ENCODE measurements around the gene ANTXR1. TPM values are rescaled to one million over a fixed set of nuclear protein-coding genes. Genes with fewer than 3 reads are reported as not detected.
A peak's percentile ranks its signal among the peaks of the same experiment; 100 is the strongest.

The ANTXR1 gene
- total and polyA plus RNA-seq, 2 donors (not counting 3 experiments of a cell fraction or from before 2014, with no cell fraction given): 4.2 to 17.3 TPM

GRCh38 chr2:69082430-69082997 lies 69.5 kb downstream of the ANTXR1 start:
- peak overlapping the region; percentile 12 for H3K9ac ChIP-seq (replicated peaks; ENCODE audit: extremely low read depth, insufficient read depth, low read length)
- H3K4me2 ChIP-seq (ENCODE audit: insufficient read depth, low read length): peak overlapping the region; percentile 32
- H3K36me3 ChIP-seq (ENCODE audit: control insufficient read depth in 2 of 2, extremely low read depth in 1 of 2, insufficient read depth in 2 of 2, low read length in 2 of 2): no peaks in the 10 kb centered on the region
- peak overlapping the region; percentile 19 for H2AFZ ChIP-seq (ENCODE audit: low read depth, low read length)
- H3K4me3 ChIP-seq (replicated peaks in 1 of 3; ENCODE audit: insufficient read depth in 1 of 3, low read depth in 1 of 3, low read length in 3 of 3): no peak overlapping the region
- H4K20me1 ChIP-seq (replicated peaks; ENCODE audit: control insufficient read depth, extremely low read depth, insufficient read depth, low read length): no peaks in the 10 kb centered on the region
- H3K4me1 ChIP-seq (ENCODE audit: control insufficient read depth, extremely low read depth, insufficient read depth, low read length): peaks cover 20% of the 10 kb centered on the region
- peak; percentile 87 for DNase-seq (ENCODE audit: low read depth, low spot score)
- intact Hi-C loops (cut with micrococcal nuclease): loop anchor here (1.0 to 2.0 kb wide), 3 partner anchors 36 to 224 kb away; no protein-coding TSS in a partner anchor
- TF ChIP-seq FOS (IDR thresholded peaks at IDR 0.05; ENCODE audit: borderline replicate concordance, insufficient read depth, low read length): peak; percentile 76
- no peak for TF ChIP-seq CTCF (IDR thresholded peaks at IDR 0.05; ENCODE audit: extremely low read depth in 1 of 2, insufficient read depth in 1 of 2, low read depth in 1 of 2, low read length in 2 of 2)
- peak; percentile 85 for TF ChIP-seq JUN (IDR thresholded peaks at IDR 0.05; ENCODE audit: borderline replicate concordance, insufficient read depth, insufficient read length, low read depth)
- peak; percentile 70 for TF ChIP-seq POLR2AphosphoS5 (IDR thresholded peaks at IDR 0.05; ENCODE audit: insufficient read depth, low read depth, low read length)
- dilution Hi-C loops (cut with MboI; ENCODE audit: extremely low pct_ligation_motif_present, low sequenced_read_pairs): no loop called here
- no peaks in the 10 kb centered on the region for H3K9me1 ChIP-seq (replicated peaks; ENCODE audit: control insufficient read depth, extremely low read depth, insufficient read depth, low read length)
- no peaks in the 10 kb centered on the region for H3K27me3 ChIP-seq (ENCODE audit: control insufficient read depth in 2 of 2, insufficient read depth in 2 of 2, low read length in 2 of 2)
- no peaks in the 10 kb centered on the region for H3K79me2 ChIP-seq (ENCODE audit: control insufficient read depth, insufficient read depth, low read length)
- peak; percentile 77 for FAIRE-seq
- H3K27ac ChIP-seq (ENCODE audit: insufficient read depth, low read depth, low read length): peak overlapping the region; percentile 47
- ChIA-PET CTCF (interaction anchor here (0.6 to 3.2 kb wide), 14 partner anchors 9 to 225 kb away, joined by 3 to 12 read pairs (median 3); no protein-coding TSS in a partner anchor), POLR2A (no interaction called here)
- no peaks in the 10 kb centered on the region for H3K9me3 ChIP-seq (replicated peaks; ENCODE audit: control insufficient read depth, insufficient read depth, low read length)
- no TSS peak for BruUV-seq (replicated peaks)
